ENCODE measurements around the gene ADGRB3.

DNA sequence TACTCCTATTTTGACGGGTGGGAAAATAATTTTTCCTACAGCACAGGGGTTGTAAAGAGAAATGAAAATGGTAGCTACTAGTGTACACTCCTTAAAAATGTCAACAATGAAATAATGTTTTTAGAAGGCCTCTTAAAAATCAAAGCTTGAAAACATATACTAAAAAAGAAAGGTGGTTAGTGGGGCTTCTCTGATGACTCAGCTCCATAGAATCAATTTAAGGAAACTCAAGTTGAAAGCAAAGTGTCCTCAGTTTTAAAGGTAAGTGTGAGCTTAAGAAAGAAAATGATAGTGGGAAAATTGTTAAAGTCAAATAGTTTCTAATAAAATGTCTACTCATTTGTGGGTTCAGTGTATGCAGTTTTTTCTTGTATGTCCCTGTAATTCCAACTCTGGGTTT lies 58.2 kb downstream of the ADGRB3 start:
- TF ChIP-seq, protein P1, sequence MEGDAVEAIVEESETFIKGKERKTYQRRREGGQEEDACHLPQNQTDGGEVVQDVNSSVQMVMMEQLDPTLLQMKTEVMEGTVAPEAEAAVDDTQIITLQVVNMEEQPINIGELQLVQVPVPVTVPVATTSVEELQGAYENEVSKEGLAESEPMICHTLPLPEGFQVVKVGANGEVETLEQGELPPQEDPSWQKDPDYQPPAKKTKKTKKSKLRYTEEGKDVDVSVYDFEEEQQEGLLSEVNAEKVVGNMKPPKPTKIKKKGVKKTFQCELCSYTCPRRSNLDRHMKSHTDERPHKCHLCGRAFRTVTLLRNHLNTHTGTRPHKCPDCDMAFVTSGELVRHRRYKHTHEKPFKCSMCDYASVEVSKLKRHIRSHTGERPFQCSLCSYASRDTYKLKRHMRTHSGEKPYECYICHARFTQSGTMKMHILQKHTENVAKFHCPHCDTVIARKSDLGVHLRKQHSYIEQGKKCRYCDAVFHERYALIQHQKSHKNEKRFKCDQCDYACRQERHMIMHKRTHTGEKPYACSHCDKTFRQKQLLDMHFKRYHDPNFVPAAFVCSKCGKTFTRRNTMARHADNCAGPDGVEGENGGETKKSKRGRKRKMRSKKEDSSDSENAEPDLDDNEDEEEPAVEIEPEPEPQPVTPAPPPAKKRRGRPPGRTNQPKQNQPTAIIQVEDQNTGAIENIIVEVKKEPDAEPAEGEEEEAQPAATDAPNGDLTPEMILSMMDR (IDR thresholded peaks at IDR 0.05): no peak
- no peak for TF ChIP-seq POLR2AphosphoS5 (IDR thresholded peaks at IDR 0.05)
- TF ChIP-seq POLR2A (IDR thresholded peaks at IDR 0.05): no peak
- TF ChIP-seq EP300 (IDR thresholded peaks at IDR 0.05): no peak
